GM12873 (cell line): ENCODE measurements around the gene TBXAS1.

ENCODE experiments used
- CTCF ChIP-seq: IDR thresholded peaks from 2 replicates; pipeline ENCODE4 v1.5.1; 2012; ENCODE audit warnings: low read depth, mild to moderate bottlenecking, moderate library complexity, low read length, control low read depth; ENCODE audit not compliant: insufficient read depth; ENCODE audit errors: missing control alignments

TBXAS1 gene

GRCh38 chr7:139953229-139953628 is 124.2 kb downstream of the TBXAS1 start:
- TF ChIP-seq CTCF: no peak

- no peak for TF ChIP-seq CTCF
Observed at GRCh38 chr7:139955109-139955820, 126.2 kb downstream of the TBXAS1 start.

GRCh38 chr7:139958599-139959284 is 129.7 kb downstream of the TBXAS1 start:
- TF ChIP-seq CTCF: no peak

GRCh38 chr7:139959285-139959628 is 130.2 kb downstream of the TBXAS1 start:
- TF ChIP-seq CTCF: no peak

GRCh38 chr7:139959718-139960117 is 130.7 kb downstream of the TBXAS1 start:
- TF ChIP-seq CTCF: no peak

GRCh38 chr7:139960157-139960556 is 131.1 kb downstream of the TBXAS1 start:
- no peak for TF ChIP-seq CTCF

GRCh38 chr7:139965942-139966628 is 137.0 kb downstream of the TBXAS1 start:
- TF ChIP-seq CTCF: no peak
